WTC11 (cell line): Measurements from ENCODE around the gene RAET1G. TPM values are rescaled to one million over a fixed set of nuclear protein-coding genes. Genes with fewer than 3 reads are reported as not detected.

Experiments used
- ATAC-seq: fragments of 200-7000 bp; cut with Tn5 transposase; 2 replicates; pipeline ENCODE4 v1.10.0; 2021; ENCODE audit warnings: mild to moderate bottlenecking, moderate library complexity
- CTCF ChIA-PET: fragments of 300-600 bp; sonication (Branson Sonifier 250); formaldehyde crosslinking; loops from one replicate; lab custom pipeline; 2021; ENCODE audit warnings: antibody characterized with exemption; lab: Charles Lee
- POLR2A ChIA-PET: fragments of 350-600 bp; sonication (Branson Sonifier 250); formaldehyde crosslinking; loops from one replicate; lab custom pipeline; 2021; ENCODE audit warnings: antibody characterized with exemption; lab: Charles Lee
- DNase-seq: peaks from one replicate; pipeline ENCODE4 v3.0.0; 2021; ENCODE audit warnings: low spot score
- H3K27ac Mint-ChIP-seq: 2 replicates; pipeline ENCODE4 v1.8.0; 2021; ENCODE audit warnings: mixed read lengths
- H3K27me3 Mint-ChIP-seq: 2 replicates; pipeline ENCODE4 v1.8.0; 2021; ENCODE audit warnings: low read depth, mild to moderate bottlenecking, moderate library complexity, mixed read lengths
- H3K36me3 Mint-ChIP-seq: 2 replicates; pipeline ENCODE4 v1.8.0; 2021; ENCODE audit warnings: mixed read lengths
- H3K4me1 Mint-ChIP-seq: 2 replicates; pipeline ENCODE4 v1.8.0; 2022; ENCODE audit warnings: mixed read lengths
- H3K4me3 Mint-ChIP-seq: 2 replicates; pipeline ENCODE4 v1.8.0; 2021; ENCODE audit warnings: mild to moderate bottlenecking, moderate library complexity, mixed read lengths
- H3K9me3 Mint-ChIP-seq: 2 replicates; pipeline ENCODE4 v1.8.0; 2021; ENCODE audit warnings: mixed read lengths
- ARID4B ChIP-seq: sonication (generic); formaldehyde crosslinking; IDR thresholded peaks from 2 replicates; pipeline ENCODE4 v1.8.0; 2023; ENCODE audit warnings: missing genetic modification reagents, mild to moderate bottlenecking, borderline replicate concordance
- CREM ChIP-seq: sonication (generic); formaldehyde crosslinking; IDR thresholded peaks from 2 replicates; pipeline ENCODE4 v1.8.1; 2022; ENCODE audit warnings: mild to moderate bottlenecking, missing genetic modification reagents, moderate library complexity
- ESRRA ChIP-seq: sonication (generic); formaldehyde crosslinking; IDR thresholded peaks from 2 replicates; pipeline ENCODE4 v1.8.1; 2022; ENCODE audit warnings: mild to moderate bottlenecking, missing genetic modification reagents, borderline replicate concordance
- OVOL2 ChIP-seq: fragments of 250-450 bp; sonication (Bioruptor Pico); IDR thresholded peaks from 2 replicates; pipeline ENCODE4 v1.9.0; 2021; ENCODE audit warnings: mild to moderate bottlenecking, borderline replicate concordance
- PREB ChIP-seq: sonication (generic); formaldehyde crosslinking; IDR thresholded peaks from 2 replicates; pipeline ENCODE4 v1.8.1; 2022; ENCODE audit warnings: mild to moderate bottlenecking, missing genetic modification reagents, moderate library complexity, borderline replicate concordance
- SMAD4 ChIP-seq: sonication (generic); formaldehyde crosslinking; IDR thresholded peaks from 2 replicates; pipeline ENCODE4 v1.8.0; 2022; ENCODE audit warnings: mild to moderate bottlenecking, missing genetic modification reagents
- TCF7 ChIP-seq: sonication (generic); formaldehyde crosslinking; IDR thresholded peaks from 2 replicates; pipeline ENCODE4 v1.8.0; 2022; ENCODE audit warnings: mild to moderate bottlenecking, low read depth, missing genetic modification reagents, moderate library complexity
- TEAD1 ChIP-seq: sonication (generic); formaldehyde crosslinking; IDR thresholded peaks from 2 replicates; pipeline ENCODE4 v1.8.0; 2022; ENCODE audit warnings: mild to moderate bottlenecking, missing genetic modification reagents
- ZBTB43 ChIP-seq: sonication (generic); formaldehyde crosslinking; IDR thresholded peaks from 2 replicates; pipeline ENCODE4 v1.8.1; 2023; ENCODE audit warnings: mild to moderate bottlenecking, missing genetic modification reagents
- ZNF138 ChIP-seq: sonication (generic); formaldehyde crosslinking; conservative IDR thresholded peaks from 2 replicates; pipeline ENCODE4 v1.8.1; 2022; ENCODE audit warnings: mild to moderate bottlenecking, moderate library complexity, missing genetic modification reagents
- ZNF396 ChIP-seq: fragments of 250-450 bp; sonication (Bioruptor Pico); IDR thresholded peaks from 2 replicates; pipeline ENCODE4 v1.8.0; 2021; ENCODE audit warnings: mild to moderate bottlenecking, moderate library complexity, borderline replicate concordance
- ZNF423 ChIP-seq: fragments of 250-450 bp; sonication (Bioruptor Pico); IDR thresholded peaks from 2 replicates; pipeline ENCODE4 v2.1.2; 2022; ENCODE audit warnings: mild to moderate bottlenecking, moderate library complexity
- total RNA-seq: library from RNA; stranded (reverse); gene quantifications from 3 replicates; pipeline ENCODE4 v1.2.3, GENCODE V29; 2021
- TF ChIP-seq, protein P1 (sequence below): sonication (generic); formaldehyde crosslinking; IDR thresholded peaks from 2 replicates; pipeline ENCODE4 v1.8.0; 2022; ENCODE audit warnings: mild to moderate bottlenecking, missing genetic modification reagents
- TF ChIP-seq, protein P2 (sequence below): sonication (generic); formaldehyde crosslinking; IDR thresholded peaks from 2 replicates; pipeline ENCODE4 v1.8.1; 2022; ENCODE audit warnings: low read depth, mild to moderate bottlenecking, moderate library complexity, missing genetic modification reagents, borderline replicate concordance
- TF ChIP-seq, protein P3 (sequence below): sonication (generic); formaldehyde crosslinking; IDR thresholded peaks from 2 replicates; pipeline ENCODE4 v1.8.1; 2023; ENCODE audit warnings: mild to moderate bottlenecking, missing genetic modification reagents, borderline replicate concordance
- TF ChIP-seq, protein P4 (sequence below): sonication (generic); formaldehyde crosslinking; IDR thresholded peaks from 2 replicates; pipeline ENCODE4 v1.8.0; 2022; ENCODE audit warnings: mild to moderate bottlenecking, missing genetic modification reagents

The RAET1G gene
- total RNA-seq, 1 experiment from 2014 or later: not detected

DNA sequence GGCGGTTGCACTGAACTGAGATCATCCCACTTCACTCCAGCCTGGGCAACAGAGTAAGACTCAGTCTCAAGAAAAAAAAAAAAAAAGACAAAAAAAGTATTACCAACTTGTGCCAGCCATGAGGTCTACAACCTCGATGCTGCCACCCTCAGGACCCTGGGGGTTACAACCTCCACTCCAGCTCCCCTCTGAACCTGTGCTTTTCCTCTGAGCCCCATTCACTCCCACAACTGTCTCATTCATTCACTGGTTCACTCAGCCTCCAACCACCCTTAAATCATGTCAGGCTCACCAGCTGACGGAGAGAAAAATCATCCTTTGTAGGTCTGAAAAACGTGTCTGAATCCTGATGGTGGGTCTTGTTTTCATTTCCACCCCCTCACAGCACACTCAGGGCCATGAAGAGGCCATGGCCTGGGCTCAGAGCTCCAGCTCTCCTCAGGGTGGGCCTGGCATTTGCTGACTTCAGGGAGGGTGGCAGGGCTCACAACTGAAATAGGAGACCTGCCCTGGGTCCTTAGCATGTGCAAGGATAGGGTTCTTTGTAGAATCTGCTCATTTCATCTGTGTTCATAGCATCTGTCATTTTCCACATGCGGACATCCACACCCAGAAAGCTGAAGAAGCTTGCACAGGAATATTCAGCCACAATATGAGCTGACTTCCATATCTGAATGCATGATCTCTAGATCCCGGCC lies 39.0 kb upstream of the RAET1G start (continued):
- TF ChIP-seq ARID4B (no peak), ZBTB43 (no peak), ZNF138 (CRISPR knock-in tag) (no peak), TEAD1 (CRISPR knock-in tag) (no peak), PREB (CRISPR knock-in tag) (no peak), ZNF423 (CRISPR knock-in tag) (no peak), TCF7 (CRISPR knock-in tag) (no peak)
- TF ChIP-seq, protein P1, sequence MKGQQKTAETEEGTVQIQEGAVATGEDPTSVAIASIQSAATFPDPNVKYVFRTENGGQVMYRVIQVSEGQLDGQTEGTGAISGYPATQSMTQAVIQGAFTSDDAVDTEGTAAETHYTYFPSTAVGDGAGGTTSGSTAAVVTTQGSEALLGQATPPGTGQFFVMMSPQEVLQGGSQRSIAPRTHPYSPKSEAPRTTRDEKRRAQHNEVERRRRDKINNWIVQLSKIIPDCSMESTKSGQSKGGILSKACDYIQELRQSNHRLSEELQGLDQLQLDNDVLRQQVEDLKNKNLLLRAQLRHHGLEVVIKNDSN (CRISPR knock-in tag): no peak

DNA sequence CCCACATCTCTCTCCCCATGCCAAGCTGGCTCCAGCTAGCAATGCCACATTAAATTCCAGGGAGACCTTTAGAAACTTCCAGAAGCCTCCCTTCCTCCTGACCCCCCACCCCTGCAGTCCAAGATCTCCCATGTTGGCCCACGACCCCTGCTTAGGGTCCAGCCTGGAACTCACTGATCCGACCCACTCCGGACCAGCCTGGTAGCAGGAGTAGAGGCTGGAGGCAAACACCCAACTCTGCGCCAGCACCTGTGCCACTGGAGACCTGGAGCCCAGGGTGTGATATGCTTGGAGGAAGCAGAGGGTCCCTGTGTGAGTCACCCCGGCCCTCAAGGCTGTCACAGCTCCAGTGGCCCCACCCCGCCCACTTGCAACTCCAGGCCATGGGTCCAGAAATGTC lies 37.6 kb upstream of the RAET1G start:
- DNase-seq: no peak
- Mint-ChIP-seq H3K36me3 (peaks cover 5% of the 10 kb centered on the region; the same call in 1 of the 2 replicates), H3K27ac (no peak overlapping the region), H3K9me3 (no peaks in the 10 kb centered on the region), H3K4me3 (no peak overlapping the region), H3K27me3 (peaks cover 100% of the 10 kb centered on the region), H3K4me1 (peaks cover 18% of the 10 kb centered on the region)
- ChIA-PET CTCF (interaction anchor here (1.6 kb wide), 1 partner anchor 47 kb away, joined by 5 read pairs; no protein-coding TSS in a partner anchor), POLR2A (no interaction called here)
- ATAC-seq: no peak
- TF ChIP-seq ZBTB43 (no peak), ESRRA (no peak), PREB (CRISPR knock-in tag) (no peak), TEAD1 (CRISPR knock-in tag) (no peak), CREM (no peak), OVOL2 (CRISPR knock-in tag) (no peak), SMAD4 (CRISPR knock-in tag) (no peak), ZNF396 (no peak)
- TF ChIP-seq, protein P2, sequence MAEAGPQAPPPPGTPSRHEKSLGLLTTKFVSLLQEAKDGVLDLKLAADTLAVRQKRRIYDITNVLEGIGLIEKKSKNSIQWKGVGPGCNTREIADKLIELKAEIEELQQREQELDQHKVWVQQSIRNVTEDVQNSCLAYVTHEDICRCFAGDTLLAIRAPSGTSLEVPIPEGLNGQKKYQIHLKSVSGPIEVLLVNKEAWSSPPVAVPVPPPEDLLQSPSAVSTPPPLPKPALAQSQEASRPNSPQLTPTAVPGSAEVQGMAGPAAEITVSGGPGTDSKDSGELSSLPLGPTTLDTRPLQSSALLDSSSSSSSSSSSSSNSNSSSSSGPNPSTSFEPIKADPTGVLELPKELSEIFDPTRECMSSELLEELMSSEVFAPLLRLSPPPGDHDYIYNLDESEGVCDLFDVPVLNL (CRISPR knock-in tag): no peak
- TF ChIP-seq, protein P3, sequence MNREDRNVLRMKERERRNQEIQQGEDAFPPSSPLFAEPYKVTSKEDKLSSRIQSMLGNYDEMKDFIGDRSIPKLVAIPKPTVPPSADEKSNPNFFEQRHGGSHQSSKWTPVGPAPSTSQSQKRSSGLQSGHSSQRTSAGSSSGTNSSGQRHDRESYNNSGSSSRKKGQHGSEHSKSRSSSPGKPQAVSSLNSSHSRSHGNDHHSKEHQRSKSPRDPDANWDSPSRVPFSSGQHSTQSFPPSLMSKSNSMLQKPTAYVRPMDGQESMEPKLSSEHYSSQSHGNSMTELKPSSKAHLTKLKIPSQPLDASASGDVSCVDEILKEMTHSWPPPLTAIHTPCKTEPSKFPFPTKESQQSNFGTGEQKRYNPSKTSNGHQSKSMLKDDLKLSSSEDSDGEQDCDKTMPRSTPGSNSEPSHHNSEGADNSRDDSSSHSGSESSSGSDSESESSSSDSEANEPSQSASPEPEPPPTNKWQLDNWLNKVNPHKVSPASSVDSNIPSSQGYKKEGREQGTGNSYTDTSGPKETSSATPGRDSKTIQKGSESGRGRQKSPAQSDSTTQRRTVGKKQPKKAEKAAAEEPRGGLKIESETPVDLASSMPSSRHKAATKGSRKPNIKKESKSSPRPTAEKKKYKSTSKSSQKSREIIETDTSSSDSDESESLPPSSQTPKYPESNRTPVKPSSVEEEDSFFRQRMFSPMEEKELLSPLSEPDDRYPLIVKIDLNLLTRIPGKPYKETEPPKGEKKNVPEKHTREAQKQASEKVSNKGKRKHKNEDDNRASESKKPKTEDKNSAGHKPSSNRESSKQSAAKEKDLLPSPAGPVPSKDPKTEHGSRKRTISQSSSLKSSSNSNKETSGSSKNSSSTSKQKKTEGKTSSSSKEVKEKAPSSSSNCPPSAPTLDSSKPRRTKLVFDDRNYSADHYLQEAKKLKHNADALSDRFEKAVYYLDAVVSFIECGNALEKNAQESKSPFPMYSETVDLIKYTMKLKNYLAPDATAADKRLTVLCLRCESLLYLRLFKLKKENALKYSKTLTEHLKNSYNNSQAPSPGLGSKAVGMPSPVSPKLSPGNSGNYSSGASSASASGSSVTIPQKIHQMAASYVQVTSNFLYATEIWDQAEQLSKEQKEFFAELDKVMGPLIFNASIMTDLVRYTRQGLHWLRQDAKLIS (CRISPR knock-in tag): no peak
- TF ChIP-seq, protein P4, sequence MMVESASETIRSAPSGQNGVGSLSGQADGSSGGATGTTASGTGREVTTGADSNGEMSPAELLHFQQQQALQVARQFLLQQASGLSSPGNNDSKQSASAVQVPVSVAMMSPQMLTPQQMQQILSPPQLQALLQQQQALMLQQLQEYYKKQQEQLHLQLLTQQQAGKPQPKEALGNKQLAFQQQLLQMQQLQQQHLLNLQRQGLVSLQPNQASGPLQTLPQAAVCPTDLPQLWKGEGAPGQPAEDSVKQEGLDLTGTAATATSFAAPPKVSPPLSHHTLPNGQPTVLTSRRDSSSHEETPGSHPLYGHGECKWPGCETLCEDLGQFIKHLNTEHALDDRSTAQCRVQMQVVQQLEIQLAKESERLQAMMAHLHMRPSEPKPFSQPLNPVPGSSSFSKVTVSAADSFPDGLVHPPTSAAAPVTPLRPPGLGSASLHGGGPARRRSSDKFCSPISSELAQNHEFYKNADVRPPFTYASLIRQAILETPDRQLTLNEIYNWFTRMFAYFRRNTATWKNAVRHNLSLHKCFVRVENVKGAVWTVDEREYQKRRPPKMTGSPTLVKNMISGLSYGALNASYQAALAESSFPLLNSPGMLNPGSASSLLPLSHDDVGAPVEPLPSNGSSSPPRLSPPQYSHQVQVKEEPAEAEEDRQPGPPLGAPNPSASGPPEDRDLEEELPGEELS (CRISPR knock-in tag): no peak
